ENCODE data around the gene SLIT3.

DNA sequence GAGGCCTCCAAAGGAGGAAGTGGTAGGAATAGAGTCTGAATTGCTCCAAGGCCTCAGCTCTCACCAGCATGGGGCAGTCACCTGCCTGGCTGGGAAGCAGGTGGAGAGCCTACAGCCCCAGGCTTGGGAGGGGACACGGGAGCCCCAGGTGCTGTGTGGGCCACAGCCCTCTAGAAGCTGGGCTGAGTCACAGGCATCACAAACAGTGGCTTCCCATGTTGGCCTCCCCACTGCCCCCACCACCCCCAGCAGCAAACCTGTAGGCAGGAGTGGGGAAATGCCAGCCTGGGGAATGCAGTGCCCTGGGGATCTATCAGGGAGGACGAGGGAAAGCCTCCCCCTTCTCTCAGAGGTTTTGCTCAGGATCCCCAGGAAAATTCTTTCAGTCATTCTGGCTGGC lies 309.6 kb downstream of the SLIT3 start:
- TF ChIP-seq, protein P1, sequence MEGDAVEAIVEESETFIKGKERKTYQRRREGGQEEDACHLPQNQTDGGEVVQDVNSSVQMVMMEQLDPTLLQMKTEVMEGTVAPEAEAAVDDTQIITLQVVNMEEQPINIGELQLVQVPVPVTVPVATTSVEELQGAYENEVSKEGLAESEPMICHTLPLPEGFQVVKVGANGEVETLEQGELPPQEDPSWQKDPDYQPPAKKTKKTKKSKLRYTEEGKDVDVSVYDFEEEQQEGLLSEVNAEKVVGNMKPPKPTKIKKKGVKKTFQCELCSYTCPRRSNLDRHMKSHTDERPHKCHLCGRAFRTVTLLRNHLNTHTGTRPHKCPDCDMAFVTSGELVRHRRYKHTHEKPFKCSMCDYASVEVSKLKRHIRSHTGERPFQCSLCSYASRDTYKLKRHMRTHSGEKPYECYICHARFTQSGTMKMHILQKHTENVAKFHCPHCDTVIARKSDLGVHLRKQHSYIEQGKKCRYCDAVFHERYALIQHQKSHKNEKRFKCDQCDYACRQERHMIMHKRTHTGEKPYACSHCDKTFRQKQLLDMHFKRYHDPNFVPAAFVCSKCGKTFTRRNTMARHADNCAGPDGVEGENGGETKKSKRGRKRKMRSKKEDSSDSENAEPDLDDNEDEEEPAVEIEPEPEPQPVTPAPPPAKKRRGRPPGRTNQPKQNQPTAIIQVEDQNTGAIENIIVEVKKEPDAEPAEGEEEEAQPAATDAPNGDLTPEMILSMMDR (IDR thresholded peaks at IDR 0.05; ENCODE audit: poor library complexity), result no peak
- TF ChIP-seq EZH2 (IDR thresholded peaks at IDR 0.05; ENCODE audit: borderline replicate concordance), result no peak
